Endodermal cell (in vitro differentiated cells): ENCODE data around the gene NINJ2. TPM values are rescaled to one million over a fixed set of nuclear protein-coding genes. Genes with fewer than 3 reads are reported as not detected.
A peak's percentile ranks its signal among the peaks of the same experiment; 100 is the strongest.

Experiments
- DNase-seq: peaks from one replicate; pipeline ENCODE4 v3.0.0-alpha.2; 2017
- H3K27ac ChIP-seq: 2 replicates; pipeline ENCODE4 v1.5.1; 2013; ENCODE audit warnings: mild to moderate bottlenecking, low read depth, low read length, moderate library complexity
- H3K27me3 ChIP-seq: 2 replicates; pipeline ENCODE4 v1.6.1; 2013; ENCODE audit warnings: mild to moderate bottlenecking, low read length, moderate library complexity; ENCODE audit not compliant: insufficient read depth, control insufficient read depth, poor library complexity, severe bottlenecking
- H3K36me3 ChIP-seq: 2 replicates; pipeline ENCODE4 v1.7.0; 2013; ENCODE audit warnings: mild to moderate bottlenecking, low read length, moderate library complexity; ENCODE audit not compliant: control insufficient read depth, insufficient read depth
- H3K4me1 ChIP-seq: one replicate; pipeline ENCODE4 v1.7.0; 2013; ENCODE audit warnings: low read length; ENCODE audit not compliant: control insufficient read depth, insufficient read depth
- H3K4me3 ChIP-seq: 2 replicates; pipeline ENCODE4 v1.5.1; 2013; ENCODE audit warnings: mild to moderate bottlenecking, low read length, moderate library complexity
- H3K9ac ChIP-seq: 2 replicates; pipeline ENCODE4 v1.6.1; 2013; ENCODE audit warnings: mild to moderate bottlenecking, low read length, moderate library complexity; ENCODE audit not compliant: poor library complexity, severe bottlenecking; ENCODE audit errors: extremely low read depth
- H3K9me3 ChIP-seq: 2 replicates; pipeline ENCODE4 v1.6.1; 2013; ENCODE audit warnings: mild to moderate bottlenecking, low read length, moderate library complexity; ENCODE audit not compliant: control insufficient read depth
- H3K27ac Mint-ChIP-seq: 2 replicates; pipeline ENCODE4 v1.8.0; 2020; ENCODE audit warnings: mixed read lengths
- H3K27me3 Mint-ChIP-seq: 2 replicates; pipeline ENCODE4 v1.8.0; 2021; ENCODE audit warnings: mild to moderate bottlenecking, mixed read lengths; ENCODE audit not compliant: insufficient read depth
- H3K36me3 Mint-ChIP-seq: 2 replicates; pipeline ENCODE4 v1.8.0; 2020; ENCODE audit warnings: low read depth, mixed read lengths
- H3K4me1 Mint-ChIP-seq: 2 replicates; pipeline ENCODE4 v1.8.0; 2020; ENCODE audit warnings: mixed read lengths
- H3K4me3 Mint-ChIP-seq: 2 replicates; pipeline ENCODE4 v1.8.0; 2020; ENCODE audit warnings: mild to moderate bottlenecking, moderate library complexity, mixed read lengths
- H3K9me3 Mint-ChIP-seq: 2 replicates; pipeline ENCODE4 v1.8.0; 2020; ENCODE audit warnings: mild to moderate bottlenecking, mixed read lengths
- WGBS, 2 experiments: methylation state at CpG; one replicate each; pipeline versions ENCODE4 v1.1.5 to v1.1.7; 2013; ENCODE audit warnings: missing lambda C conversion rate in 2 of 2, mixed read lengths in 1 of 2; ENCODE audit not compliant: insufficient coverage in 1 of 2, insufficient read length in 1 of 2; 5-methylcytosine and 5-hydroxymethylcytosine counted together
- total RNA-seq, 2 donors: library from RNA; stranded (reverse); fragmentation: NEBNext Ultra II Directional in 1 of 2; extraction: Animal tissue kit (Norgen Biotek cat#: 25700) in 1 of 2; gene quantifications; 2 replicates in 1 of 2; 3 replicates in 1 of 2; pipeline ENCODE4 v1.2.1, GENCODE V29; 2021
- TF ChIP-seq, protein P1 (sequence below): fragments of 200-600 bp; sonication (generic); conservative IDR thresholded peaks from 2 replicates; pipeline ENCODE4 v1.5.0; 2021; ENCODE audit warnings: antibody characterized with exemption, mild to moderate bottlenecking

The NINJ2 gene
- total RNA-seq, 2 donors from 2014 or later = 0.73 to 5.1 TPM

- DNase-seq = no peak
Measured at GRCh38 chr12:554001-554285, 109.3 kb downstream of the NINJ2 start.

GRCh38 chr12:553216-554000, 109.8 kb downstream of the NINJ2 start:
- no peaks in the 10 kb centered on the region for H3K4me1 Mint-ChIP-seq
- H3K9me3 Mint-ChIP-seq = no peaks in the 10 kb centered on the region
- no peaks in the 10 kb centered on the region for H3K27me3 ChIP-seq
- no peaks in the 10 kb centered on the region for H3K4me1 ChIP-seq
- TF ChIP-seq, protein P1, sequence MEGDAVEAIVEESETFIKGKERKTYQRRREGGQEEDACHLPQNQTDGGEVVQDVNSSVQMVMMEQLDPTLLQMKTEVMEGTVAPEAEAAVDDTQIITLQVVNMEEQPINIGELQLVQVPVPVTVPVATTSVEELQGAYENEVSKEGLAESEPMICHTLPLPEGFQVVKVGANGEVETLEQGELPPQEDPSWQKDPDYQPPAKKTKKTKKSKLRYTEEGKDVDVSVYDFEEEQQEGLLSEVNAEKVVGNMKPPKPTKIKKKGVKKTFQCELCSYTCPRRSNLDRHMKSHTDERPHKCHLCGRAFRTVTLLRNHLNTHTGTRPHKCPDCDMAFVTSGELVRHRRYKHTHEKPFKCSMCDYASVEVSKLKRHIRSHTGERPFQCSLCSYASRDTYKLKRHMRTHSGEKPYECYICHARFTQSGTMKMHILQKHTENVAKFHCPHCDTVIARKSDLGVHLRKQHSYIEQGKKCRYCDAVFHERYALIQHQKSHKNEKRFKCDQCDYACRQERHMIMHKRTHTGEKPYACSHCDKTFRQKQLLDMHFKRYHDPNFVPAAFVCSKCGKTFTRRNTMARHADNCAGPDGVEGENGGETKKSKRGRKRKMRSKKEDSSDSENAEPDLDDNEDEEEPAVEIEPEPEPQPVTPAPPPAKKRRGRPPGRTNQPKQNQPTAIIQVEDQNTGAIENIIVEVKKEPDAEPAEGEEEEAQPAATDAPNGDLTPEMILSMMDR = no peak
- peaks cover 88% of the 10 kb centered on the region for H3K36me3 Mint-ChIP-seq
- no peaks in the 10 kb centered on the region for H3K27me3 Mint-ChIP-seq
- peaks cover 53% of the 10 kb centered on the region for H3K36me3 ChIP-seq
- 96 to 97% methylated on average over 21 to 23 of the region's 23 CpGs for WGBS, 2 experiments
- no peak for DNase-seq
- H3K9me3 ChIP-seq = no peaks in the 10 kb centered on the region
- H3K4me3 Mint-ChIP-seq = no peak overlapping the region
- peak overlapping the region; percentile 29 for H3K27ac Mint-ChIP-seq
- no peak overlapping the region for H3K27ac ChIP-seq
- H3K4me3 ChIP-seq = no peak overlapping the region
- H3K9ac ChIP-seq = no peak overlapping the region

More at GRCh38 chr12:554001-554285, 109.3 kb downstream of the NINJ2 start:
- H3K4me1 ChIP-seq = no peaks in the 10 kb centered on the region
- H3K9me3 ChIP-seq = no peaks in the 10 kb centered on the region
- H3K27me3 Mint-ChIP-seq = no peaks in the 10 kb centered on the region
- no peaks in the 10 kb centered on the region for H3K4me1 Mint-ChIP-seq
- WGBS, 2 experiments = 88 to 90% methylated on average over 8 of the region's 8 CpGs
- no peak overlapping the region for H3K27ac Mint-ChIP-seq
- no peak overlapping the region for H3K27ac ChIP-seq
- H3K4me3 Mint-ChIP-seq = no peak overlapping the region
- no peaks in the 10 kb centered on the region for H3K27me3 ChIP-seq
- no peaks in the 10 kb centered on the region for H3K9me3 Mint-ChIP-seq
- TF ChIP-seq, protein P1 = no peak
- no peak overlapping the region for H3K4me3 ChIP-seq
- peaks cover 88% of the 10 kb centered on the region for H3K36me3 Mint-ChIP-seq
- peaks cover 49% of the 10 kb centered on the region for H3K36me3 ChIP-seq
- H3K9ac ChIP-seq = no peak overlapping the region

- Histone ChIP-seq H3K9me3 (no peaks in the 10 kb centered on the region), H3K27me3 (no peaks in the 10 kb centered on the region), H3K36me3 (peaks cover 57% of the 10 kb centered on the region), H3K4me3 (no peak overlapping the region), H3K9ac (no peak overlapping the region), H3K4me1 (no peaks in the 10 kb centered on the region), H3K27ac (no peak overlapping the region)
- no peak overlapping the region for H3K4me3 Mint-ChIP-seq
- peaks cover 88% of the 10 kb centered on the region for H3K36me3 Mint-ChIP-seq
- H3K4me1 Mint-ChIP-seq = no peaks in the 10 kb centered on the region
- H3K27me3 Mint-ChIP-seq = no peaks in the 10 kb centered on the region
- no peak for DNase-seq
- H3K9me3 Mint-ChIP-seq = no peaks in the 10 kb centered on the region
- TF ChIP-seq, protein P1 = no peak
- WGBS, 2 experiments = 88 to 100% methylated on average over 2 to 6 of the region's 6 CpGs
- H3K27ac Mint-ChIP-seq = no peak overlapping the region
Measured at GRCh38 chr12:552466-552865, 110.8 kb downstream of the NINJ2 start.
